ENCODE measurements around the gene COL21A1. TPM values are rescaled to one million over a fixed set of nuclear protein-coding genes. Genes with fewer than 3 reads are reported as not detected.
A peak's percentile ranks its signal among the peaks of the same experiment; 100 is the strongest.

Gene COL21A1
- polyA plus RNA-seq (2013, experiment 1 of 2): 1.4 TPM
- 1.1 TPM for polyA plus RNA-seq (2013, experiment 2 of 2)

DNA sequence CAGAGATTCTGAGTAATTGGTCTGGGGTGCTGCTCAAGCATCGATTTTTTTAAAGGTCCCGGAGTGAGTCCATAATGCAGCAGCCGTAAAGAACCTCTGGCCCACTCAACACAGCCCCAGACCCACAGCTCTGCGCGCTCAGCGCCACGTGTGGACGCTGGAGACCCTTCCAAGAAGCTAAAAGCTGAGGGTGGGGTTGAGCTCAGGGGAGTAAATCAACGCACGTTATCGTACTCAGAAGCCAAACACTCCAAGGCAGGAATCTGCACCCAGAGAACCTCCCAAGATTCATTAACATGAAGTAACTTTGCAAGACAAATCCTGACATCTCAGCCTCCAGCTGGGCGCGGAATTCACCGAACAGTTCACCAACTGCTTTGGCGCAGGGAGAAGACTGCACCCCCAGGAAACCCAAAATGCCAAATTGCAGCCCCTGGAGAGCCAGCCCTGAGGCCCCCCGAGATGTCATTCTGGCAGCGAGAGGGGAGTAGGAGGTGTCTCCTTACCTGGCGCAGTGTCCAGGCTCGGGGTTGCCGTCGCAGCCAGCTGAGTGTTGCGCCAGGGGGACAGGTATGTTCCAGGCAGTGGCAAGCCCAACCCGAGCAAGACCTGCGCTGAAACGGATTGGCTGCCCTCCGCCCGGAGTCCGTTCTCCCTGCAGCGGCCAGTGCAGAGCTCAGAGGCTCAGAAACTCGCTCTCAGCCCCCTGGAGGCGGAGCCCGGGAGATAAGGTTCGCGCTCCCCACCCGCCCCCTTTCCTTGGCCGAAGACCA lies at the start of gene COL21A1:
COL21A1 (minus strand) TSS at position 700 of the 773 bp plus-strand sequence. CDS start 64,962 bp downstream, outside the sequence.
- no peak within 1 kb of the TSS for H2BK120ac ChIP-seq (ENCODE audit: low read depth, low read length)
- H3K56ac ChIP-seq (ENCODE audit: low read length): peak within 1 kb of the TSS; percentile 69
- no peaks in the 10 kb centered on the region for H3K36me3 ChIP-seq (ENCODE audit: control insufficient read depth, insufficient read depth, low read length)
- WGBS (ENCODE audit: extremely low coverage, insufficient coverage, low lambda C conversion rate): no CpG with 5 or more reads among the region's 36 CpGs
- H2AK5ac ChIP-seq (ENCODE audit: low read length): no peak within 1 kb of the TSS
- no peaks in the 10 kb centered on the region for H3K79me1 ChIP-seq (ENCODE audit: low read length)
- no peak within 1 kb of the TSS for H4K5ac ChIP-seq (ENCODE audit: low read length)
- no peak within 1 kb of the TSS for H3K4ac ChIP-seq (ENCODE audit: low read depth, low read length)
- peak within 1 kb of the TSS; percentile 54 for H3K9ac ChIP-seq (ENCODE audit: low read length)
- no peaks in the 10 kb centered on the region for H3K27me3 ChIP-seq (ENCODE audit: insufficient read depth, low read length, poor library complexity)
- H3K79me2 ChIP-seq (ENCODE audit: control insufficient read depth, insufficient read depth, low read length): no peaks in the 10 kb centered on the region
- H2BK15ac ChIP-seq (replicated peaks; ENCODE audit: low read depth): no peak within 1 kb of the TSS
- no peak within 1 kb of the TSS for H4K8ac ChIP-seq (ENCODE audit: low read depth, low read length)
- H3K18ac ChIP-seq (ENCODE audit: low read length): no peak within 1 kb of the TSS
- H3K4me3 ChIP-seq (ENCODE audit: low read length): peak within 1 kb of the TSS; percentile 13
- H2BK5ac ChIP-seq (ENCODE audit: low read length): no peak within 1 kb of the TSS
- peak within 1 kb of the TSS; percentile 87 for H3K4me2 ChIP-seq (ENCODE audit: low read length)
- no peak within 1 kb of the TSS for H3K23ac ChIP-seq (ENCODE audit: low read length)
- peak; percentile 93 for DNase-seq
- no peak within 1 kb of the TSS for H3K27ac ChIP-seq (ENCODE audit: low read depth, low read length)
- peaks cover 3% of the 10 kb centered on the region for H3K4me1 ChIP-seq (ENCODE audit: control insufficient read depth, low read depth, low read length)

DNA sequence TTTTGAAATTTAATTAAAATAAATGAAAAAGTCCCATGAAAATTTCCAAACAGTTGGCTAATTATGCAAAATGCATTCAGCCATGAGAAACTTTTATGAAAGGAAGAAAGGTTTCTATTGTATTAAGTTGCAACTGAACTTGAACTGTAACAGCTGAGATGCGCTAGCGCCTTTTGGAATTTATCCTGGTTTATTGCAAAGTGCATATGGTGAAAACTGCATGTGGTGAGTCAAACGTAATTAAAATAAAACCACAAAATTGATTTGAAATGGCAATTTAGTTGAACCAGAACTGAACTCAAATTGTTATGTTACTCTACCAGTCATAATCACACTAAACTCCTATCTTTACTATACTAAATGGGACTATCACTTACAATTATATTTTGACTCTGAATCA lies 46.4 kb upstream of the COL21A1 start:
- H4K8ac ChIP-seq (ENCODE audit: low read depth, low read length): no peak overlapping the region
- no peak overlapping the region for H2BK5ac ChIP-seq (ENCODE audit: low read length)
- H3K79me2 ChIP-seq (ENCODE audit: control insufficient read depth, insufficient read depth, low read length): no peaks in the 10 kb centered on the region
- no peaks in the 10 kb centered on the region for H3K36me3 ChIP-seq (ENCODE audit: control insufficient read depth, insufficient read depth, low read length)
- no peak overlapping the region for H3K4ac ChIP-seq (ENCODE audit: low read depth, low read length)
- H4K5ac ChIP-seq (ENCODE audit: low read length): no peak overlapping the region
- no peak overlapping the region for H2AK5ac ChIP-seq (ENCODE audit: low read length)
- H3K4me1 ChIP-seq (ENCODE audit: control insufficient read depth, low read depth, low read length): no peaks in the 10 kb centered on the region
- H3K27ac ChIP-seq (ENCODE audit: low read depth, low read length): no peak overlapping the region
- no CpG with 5 or more reads among the region's 3 CpGs for WGBS (ENCODE audit: extremely low coverage, insufficient coverage, low lambda C conversion rate)
- H3K9ac ChIP-seq (ENCODE audit: low read length): no peak overlapping the region
- no peak overlapping the region for H3K23ac ChIP-seq (ENCODE audit: low read length)
- H3K18ac ChIP-seq (ENCODE audit: low read length): no peak overlapping the region
- H3K4me3 ChIP-seq (ENCODE audit: low read length): no peak overlapping the region
- no peak overlapping the region for H3K56ac ChIP-seq (ENCODE audit: low read length)
- H2BK120ac ChIP-seq (ENCODE audit: low read depth, low read length): no peak overlapping the region
- H2BK15ac ChIP-seq (replicated peaks; ENCODE audit: low read depth): no peak overlapping the region
- DNase-seq: no peak
- H3K27me3 ChIP-seq (ENCODE audit: insufficient read depth, low read length, poor library complexity): no peaks in the 10 kb centered on the region
- H3K4me2 ChIP-seq (ENCODE audit: low read length): no peak overlapping the region
- H3K79me1 ChIP-seq (ENCODE audit: low read length): no peaks in the 10 kb centered on the region

DNA sequence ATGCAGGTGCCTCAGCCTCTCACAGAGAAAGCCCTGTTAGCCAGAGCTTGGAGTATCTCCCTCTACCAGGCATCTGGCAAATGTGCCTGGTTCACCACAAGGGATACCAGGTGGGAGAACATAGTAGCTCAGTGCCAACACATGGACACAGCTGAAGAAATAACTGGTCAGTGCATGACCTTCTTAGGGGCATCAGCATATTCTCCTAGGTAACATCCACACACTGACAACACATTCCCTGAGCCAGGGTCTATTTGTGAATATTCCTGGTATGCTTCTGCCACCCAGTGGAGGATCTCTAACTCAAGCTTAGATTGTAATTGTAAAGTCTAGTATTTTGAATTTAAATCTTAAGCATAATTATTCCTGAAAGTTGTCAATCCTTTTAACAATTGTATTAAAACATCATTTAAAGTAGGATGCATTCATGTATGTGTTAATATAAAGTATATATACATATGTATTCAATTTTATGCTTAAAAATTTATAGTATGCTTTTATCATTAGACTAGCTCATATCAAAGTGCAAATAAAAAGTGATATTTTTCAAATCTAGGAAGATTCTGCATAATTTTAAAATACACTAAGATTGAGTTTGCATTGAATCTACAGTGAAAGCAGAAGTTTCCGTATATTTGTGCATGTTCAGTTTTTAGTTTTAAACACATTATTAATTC lies 45.3 kb upstream of the COL21A1 start:
- no peak overlapping the region for H3K23ac ChIP-seq (ENCODE audit: low read length)
- H3K79me2 ChIP-seq (ENCODE audit: control insufficient read depth, insufficient read depth, low read length): no peaks in the 10 kb centered on the region
- no peak overlapping the region for H3K4me2 ChIP-seq (ENCODE audit: low read length)
- H3K4me1 ChIP-seq (ENCODE audit: control insufficient read depth, low read depth, low read length): no peaks in the 10 kb centered on the region
- no peak overlapping the region for H2BK15ac ChIP-seq (replicated peaks; ENCODE audit: low read depth)
- no peak overlapping the region for H3K27ac ChIP-seq (ENCODE audit: low read depth, low read length)
- H2BK5ac ChIP-seq (ENCODE audit: low read length): no peak overlapping the region
- no peak overlapping the region for H3K4me3 ChIP-seq (ENCODE audit: low read length)
- H2AK5ac ChIP-seq (ENCODE audit: low read length): no peak overlapping the region
- no peak overlapping the region for H3K18ac ChIP-seq (ENCODE audit: low read length)
- H3K36me3 ChIP-seq (ENCODE audit: control insufficient read depth, insufficient read depth, low read length): no peaks in the 10 kb centered on the region
- no peak overlapping the region for H2BK120ac ChIP-seq (ENCODE audit: low read depth, low read length)
- peak; percentile 77 for DNase-seq
- no CpG with 5 or more reads among the region's 1 CpG for WGBS (ENCODE audit: extremely low coverage, insufficient coverage, low lambda C conversion rate)
- no peak overlapping the region for H3K9ac ChIP-seq (ENCODE audit: low read length)
- no peaks in the 10 kb centered on the region for H3K27me3 ChIP-seq (ENCODE audit: insufficient read depth, low read length, poor library complexity)
- H3K4ac ChIP-seq (ENCODE audit: low read depth, low read length): no peak overlapping the region
- no peak overlapping the region for H3K56ac ChIP-seq (ENCODE audit: low read length)
- no peak overlapping the region for H4K8ac ChIP-seq (ENCODE audit: low read depth, low read length)
- no peaks in the 10 kb centered on the region for H3K79me1 ChIP-seq (ENCODE audit: low read length)
- no peak overlapping the region for H4K5ac ChIP-seq (ENCODE audit: low read length)

DNA sequence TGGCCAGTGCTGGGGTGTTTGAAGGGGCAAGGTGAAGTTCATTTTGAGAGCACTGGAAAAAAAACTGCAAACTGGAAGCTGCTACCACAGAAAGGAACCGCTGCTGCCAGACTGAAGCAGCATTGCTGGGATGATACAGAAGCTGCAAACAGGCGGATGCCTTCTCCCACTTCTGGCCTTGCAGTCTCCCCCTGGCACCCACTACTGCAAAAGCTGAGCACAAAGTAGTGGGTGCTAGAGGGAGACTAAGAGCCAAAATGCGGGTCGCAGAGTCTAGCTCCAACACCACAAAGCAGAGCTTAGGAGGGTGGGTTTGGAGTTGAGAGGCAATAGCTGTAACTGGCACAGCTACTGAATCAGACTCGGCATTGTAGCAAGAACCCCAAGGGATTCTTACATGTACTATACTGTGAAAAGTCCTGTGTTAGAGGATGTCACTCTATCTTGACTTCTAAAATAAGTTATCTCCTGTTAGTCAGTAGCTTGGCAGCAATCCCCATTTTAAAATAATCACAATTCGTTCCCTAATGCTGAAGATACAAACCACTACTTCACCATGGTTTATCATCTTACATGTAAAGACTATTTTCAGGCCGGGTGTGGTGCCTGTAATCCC lies 44.0 kb upstream of the COL21A1 start:
- no peaks in the 10 kb centered on the region for H3K79me1 ChIP-seq (ENCODE audit: low read length)
- no peak overlapping the region for H3K27ac ChIP-seq (ENCODE audit: low read depth, low read length)
- no peaks in the 10 kb centered on the region for H3K4me1 ChIP-seq (ENCODE audit: control insufficient read depth, low read depth, low read length)
- H3K18ac ChIP-seq (ENCODE audit: low read length): no peak overlapping the region
- H4K5ac ChIP-seq (ENCODE audit: low read length): no peak overlapping the region
- no peak overlapping the region for H3K4ac ChIP-seq (ENCODE audit: low read depth, low read length)
- H3K79me2 ChIP-seq (ENCODE audit: control insufficient read depth, insufficient read depth, low read length): no peaks in the 10 kb centered on the region
- H2BK120ac ChIP-seq (ENCODE audit: low read depth, low read length): no peak overlapping the region
- no peaks in the 10 kb centered on the region for H3K27me3 ChIP-seq (ENCODE audit: insufficient read depth, low read length, poor library complexity)
- no peak overlapping the region for H3K4me2 ChIP-seq (ENCODE audit: low read length)
- no CpG with 5 or more reads among the region's 7 CpGs for WGBS (ENCODE audit: extremely low coverage, insufficient coverage, low lambda C conversion rate)
- no peak overlapping the region for H3K56ac ChIP-seq (ENCODE audit: low read length)
- H3K9ac ChIP-seq (ENCODE audit: low read length): no peak overlapping the region
- no peak overlapping the region for H2BK15ac ChIP-seq (replicated peaks; ENCODE audit: low read depth)
- H2BK5ac ChIP-seq (ENCODE audit: low read length): no peak overlapping the region
- H3K4me3 ChIP-seq (ENCODE audit: low read length): no peak overlapping the region
- no peak overlapping the region for H4K8ac ChIP-seq (ENCODE audit: low read depth, low read length)
- H3K23ac ChIP-seq (ENCODE audit: low read length): no peak overlapping the region
- DNase-seq: no peak
- no peaks in the 10 kb centered on the region for H3K36me3 ChIP-seq (ENCODE audit: control insufficient read depth, insufficient read depth, low read length)
- no peak overlapping the region for H2AK5ac ChIP-seq (ENCODE audit: low read length)

DNA sequence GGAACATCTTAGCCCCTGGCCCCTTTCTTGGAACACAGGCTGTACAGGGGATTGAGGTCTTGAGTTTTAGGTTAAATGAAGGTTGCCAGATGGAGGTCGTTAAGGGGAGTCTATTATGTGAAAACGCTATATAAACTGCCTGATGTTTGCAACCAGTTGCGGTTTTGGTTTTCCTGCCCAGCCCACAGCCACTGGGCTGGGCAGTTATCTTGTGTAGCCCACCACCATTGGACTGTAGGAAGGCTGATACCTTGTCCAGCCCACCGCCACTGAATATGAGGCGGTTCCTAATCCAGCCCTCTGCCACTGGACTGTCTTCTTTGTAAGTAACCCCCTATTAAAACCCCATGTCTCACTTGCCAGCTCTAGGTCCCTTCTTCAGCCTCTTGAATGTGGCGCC lies 42.3 kb upstream of the COL21A1 start:
- no peak overlapping the region for H3K4ac ChIP-seq (ENCODE audit: low read depth, low read length)
- no peak for DNase-seq
- no peak overlapping the region for H3K18ac ChIP-seq (ENCODE audit: low read length)
- H3K4me1 ChIP-seq (ENCODE audit: control insufficient read depth, low read depth, low read length): no peaks in the 10 kb centered on the region
- no peak overlapping the region for H3K4me3 ChIP-seq (ENCODE audit: low read length)
- no peaks in the 10 kb centered on the region for H3K36me3 ChIP-seq (ENCODE audit: control insufficient read depth, insufficient read depth, low read length)
- H2AK5ac ChIP-seq (ENCODE audit: low read length): no peak overlapping the region
- no CpG with 5 or more reads among the region's 6 CpGs for WGBS (ENCODE audit: extremely low coverage, insufficient coverage, low lambda C conversion rate)
- no peaks in the 10 kb centered on the region for H3K79me2 ChIP-seq (ENCODE audit: control insufficient read depth, insufficient read depth, low read length)
- no peak overlapping the region for H3K56ac ChIP-seq (ENCODE audit: low read length)
- no peak overlapping the region for H3K23ac ChIP-seq (ENCODE audit: low read length)
- no peak overlapping the region for H2BK5ac ChIP-seq (ENCODE audit: low read length)
- no peak overlapping the region for H3K9ac ChIP-seq (ENCODE audit: low read length)
- H3K27ac ChIP-seq (ENCODE audit: low read depth, low read length): no peak overlapping the region
- H3K27me3 ChIP-seq (ENCODE audit: insufficient read depth, low read length, poor library complexity): no peaks in the 10 kb centered on the region
- H4K5ac ChIP-seq (ENCODE audit: low read length): no peak overlapping the region
- H2BK15ac ChIP-seq (replicated peaks; ENCODE audit: low read depth): no peak overlapping the region
- no peak overlapping the region for H4K8ac ChIP-seq (ENCODE audit: low read depth, low read length)
- no peak overlapping the region for H3K4me2 ChIP-seq (ENCODE audit: low read length)
- H2BK120ac ChIP-seq (ENCODE audit: low read depth, low read length): no peak overlapping the region
- H3K79me1 ChIP-seq (ENCODE audit: low read length): no peaks in the 10 kb centered on the region
